Endodermal cell (in vitro differentiated cells): ENCODE results near the gene ARTN. TPM values are rescaled to one million over a fixed set of nuclear protein-coding genes. Genes with fewer than 3 reads are reported as not detected.

Source experiments
- DNase-seq: peaks from one replicate; pipeline ENCODE4 v3.0.0-alpha.2; 2017
- H3K27ac ChIP-seq: 2 replicates; pipeline ENCODE4 v1.5.1; 2013; ENCODE audit warnings: mild to moderate bottlenecking, low read depth, low read length, moderate library complexity
- H3K27me3 ChIP-seq: 2 replicates; pipeline ENCODE4 v1.6.1; 2013; ENCODE audit warnings: mild to moderate bottlenecking, low read length, moderate library complexity; ENCODE audit not compliant: insufficient read depth, control insufficient read depth, poor library complexity, severe bottlenecking
- H3K36me3 ChIP-seq: 2 replicates; pipeline ENCODE4 v1.7.0; 2013; ENCODE audit warnings: mild to moderate bottlenecking, low read length, moderate library complexity; ENCODE audit not compliant: control insufficient read depth, insufficient read depth
- H3K4me1 ChIP-seq: one replicate; pipeline ENCODE4 v1.7.0; 2013; ENCODE audit warnings: low read length; ENCODE audit not compliant: control insufficient read depth, insufficient read depth
- H3K4me3 ChIP-seq: 2 replicates; pipeline ENCODE4 v1.5.1; 2013; ENCODE audit warnings: mild to moderate bottlenecking, low read length, moderate library complexity
- H3K9ac ChIP-seq: 2 replicates; pipeline ENCODE4 v1.6.1; 2013; ENCODE audit warnings: mild to moderate bottlenecking, low read length, moderate library complexity; ENCODE audit not compliant: poor library complexity, severe bottlenecking; ENCODE audit errors: extremely low read depth
- H3K9me3 ChIP-seq: 2 replicates; pipeline ENCODE4 v1.6.1; 2013; ENCODE audit warnings: mild to moderate bottlenecking, low read length, moderate library complexity; ENCODE audit not compliant: control insufficient read depth
- H3K27ac Mint-ChIP-seq: 2 replicates; pipeline ENCODE4 v1.8.0; 2020; ENCODE audit warnings: mixed read lengths
- H3K27me3 Mint-ChIP-seq: 2 replicates; pipeline ENCODE4 v1.8.0; 2021; ENCODE audit warnings: mild to moderate bottlenecking, mixed read lengths; ENCODE audit not compliant: insufficient read depth
- H3K36me3 Mint-ChIP-seq: 2 replicates; pipeline ENCODE4 v1.8.0; 2020; ENCODE audit warnings: low read depth, mixed read lengths
- H3K4me1 Mint-ChIP-seq: 2 replicates; pipeline ENCODE4 v1.8.0; 2020; ENCODE audit warnings: mixed read lengths
- H3K4me3 Mint-ChIP-seq: 2 replicates; pipeline ENCODE4 v1.8.0; 2020; ENCODE audit warnings: mild to moderate bottlenecking, moderate library complexity, mixed read lengths
- H3K9me3 Mint-ChIP-seq: 2 replicates; pipeline ENCODE4 v1.8.0; 2020; ENCODE audit warnings: mild to moderate bottlenecking, mixed read lengths
- CTCF ChIP-seq: fragments of 200-600 bp; sonication (generic); conservative IDR thresholded peaks from 2 replicates; pipeline ENCODE4 v1.5.0; 2021; ENCODE audit warnings: antibody characterized with exemption, mild to moderate bottlenecking
- WGBS, 2 experiments: methylation state at CpG; one replicate each; pipeline versions ENCODE4 v1.1.5 to v1.1.7; 2013; ENCODE audit warnings: missing lambda C conversion rate in 2 of 2, mixed read lengths in 1 of 2; ENCODE audit not compliant: insufficient coverage in 1 of 2, insufficient read length in 1 of 2; 5-methylcytosine and 5-hydroxymethylcytosine counted together
- total RNA-seq, 2 donors: library from RNA; stranded (reverse); fragmentation: NEBNext Ultra II Directional in 1 of 2; extraction: Animal tissue kit (Norgen Biotek cat#: 25700) in 1 of 2; gene quantifications; 2 replicates in 1 of 2; 3 replicates in 1 of 2; pipeline ENCODE4 v1.2.1, GENCODE V29; 2021

ARTN gene
- total RNA-seq, 2 donors from 2014 or later, result 3.3 to 4.4 TPM

GRCh38 chr1:43930168-43930948, 3.2 kb upstream of the ARTN start:
- Histone ChIP-seq H3K27me3 (peaks cover 27% of the 10 kb centered on the region), H3K9ac (no peak overlapping the region), H3K36me3 (no peaks in the 10 kb centered on the region), H3K4me3 (no peak overlapping the region), H3K9me3 (no peaks in the 10 kb centered on the region), H3K4me1 (no peaks in the 10 kb centered on the region), H3K27ac (no peak overlapping the region)
- 90 to 93% methylated on average over 10 of the region's 10 CpGs for WGBS, 2 experiments
- TF ChIP-seq CTCF, result peak; percentile 84
- no peak overlapping the region for H3K4me3 Mint-ChIP-seq
- H3K27me3 Mint-ChIP-seq, result peaks cover 23% of the 10 kb centered on the region
- H3K4me1 Mint-ChIP-seq, result peaks cover 12% of the 10 kb centered on the region
- H3K9me3 Mint-ChIP-seq, result no peaks in the 10 kb centered on the region
- H3K36me3 Mint-ChIP-seq, result peaks cover 10% of the 10 kb centered on the region
- H3K27ac Mint-ChIP-seq, result no peak overlapping the region
- DNase-seq, result peak; percentile 84

GRCh38 chr1:43930949-43931275, 2.7 kb upstream of the ARTN start:
- Histone ChIP-seq H3K27me3 (peaks cover 27% of the 10 kb centered on the region), H3K4me3 (no peak overlapping the region), H3K27ac (no peak overlapping the region), H3K4me1 (no peaks in the 10 kb centered on the region), H3K9me3 (no peaks in the 10 kb centered on the region), H3K36me3 (no peaks in the 10 kb centered on the region), H3K9ac (no peak overlapping the region)
- no peak overlapping the region for H3K27ac Mint-ChIP-seq
- WGBS, 2 experiments, result 84 to 93% methylated on average over 4 of the region's 4 CpGs
- H3K4me1 Mint-ChIP-seq, result peaks cover 16% of the 10 kb centered on the region
- no peak overlapping the region for H3K4me3 Mint-ChIP-seq
- peaks cover 23% of the 10 kb centered on the region for H3K27me3 Mint-ChIP-seq
- DNase-seq, result no peak
- TF ChIP-seq CTCF, result no peak
- no peaks in the 10 kb centered on the region for H3K9me3 Mint-ChIP-seq
- peaks cover 6% of the 10 kb centered on the region for H3K36me3 Mint-ChIP-seq

- H3K4me3 Mint-ChIP-seq, result no peak overlapping the region
Measured at GRCh38 chr1:43931711-43932660, 1.6 kb upstream of the ARTN start.

More at GRCh38 chr1:43931711-43932660, 1.6 kb upstream of the ARTN start:
- no peak for DNase-seq
- H3K36me3 ChIP-seq, result no peaks in the 10 kb centered on the region
- Mint-ChIP-seq H3K27me3 (peaks cover 23% of the 10 kb centered on the region), H3K27ac (no peak overlapping the region), H3K4me1 (peaks cover 16% of the 10 kb centered on the region), H3K9me3 (no peaks in the 10 kb centered on the region), H3K36me3 (no peaks in the 10 kb centered on the region)
- 92 to 97% methylated on average over 9 to 13 of the region's 13 CpGs for WGBS, 2 experiments
- no peak overlapping the region for H3K9ac ChIP-seq
- no peak overlapping the region for H3K27ac ChIP-seq
- TF ChIP-seq CTCF, result no peak
- no peak overlapping the region for H3K4me3 ChIP-seq
- no peaks in the 10 kb centered on the region for H3K4me1 ChIP-seq
- no peaks in the 10 kb centered on the region for H3K9me3 ChIP-seq
- H3K27me3 ChIP-seq, result peaks cover 27% of the 10 kb centered on the region
